IPS-11a (cell line): Measurements from ENCODE around the gene GNA12.
"Not testable (repeated sequence)": the region's sequence is repeated elsewhere in the genome, so short reads cannot be mapped to it uniquely, and the experiment has no call there.

ENCODE experiments used
- H3K4me3 ChIP-seq: one replicate; pipeline ENCODE4 v1.5.1; 2013; ENCODE audit warnings: low read depth, low read length, control low read depth

The GNA12 gene

GRCh38 chr7:2701424-2701823, 142.7 kb downstream of the GNA12 start:
- H3K4me3 ChIP-seq = no peak overlapping the region

- H3K4me3 ChIP-seq = no peak overlapping the region
These were observed 143.8 kb downstream of the GNA12 start for GRCh38 chr7:2700141-2700850.

- no peak overlapping the region for H3K4me3 ChIP-seq
These were observed 144.9 kb downstream of the GNA12 start for GRCh38 chr7:2699289-2699620.

- no peak overlapping the region for H3K4me3 ChIP-seq
These were observed 145.4 kb downstream of the GNA12 start for GRCh38 chr7:2698581-2699288.

GRCh38 chr7:2694122-2694436, 150.0 kb downstream of the GNA12 start:
- not testable (repeated sequence) for H3K4me3 ChIP-seq

GRCh38 chr7:2693420-2694121, 150.5 kb downstream of the GNA12 start:
- H3K4me3 ChIP-seq = not testable (repeated sequence)

GRCh38 chr7:2692543-2692942, 151.6 kb downstream of the GNA12 start:
- H3K4me3 ChIP-seq = no peak overlapping the region

- H3K4me3 ChIP-seq = not testable (repeated sequence)
These were observed 152.1 kb downstream of the GNA12 start for GRCh38 chr7:2691932-2692439.

- no peak overlapping the region for H3K4me3 ChIP-seq
These were observed 152.9 kb downstream of the GNA12 start for GRCh38 chr7:2691011-2691707.

- no peak overlapping the region for H3K4me3 ChIP-seq
These were observed 154.0 kb downstream of the GNA12 start for GRCh38 chr7:2689951-2690705.

- no peak overlapping the region for H3K4me3 ChIP-seq
These were observed 154.7 kb downstream of the GNA12 start for GRCh38 chr7:2689343-2689847.

- H3K4me3 ChIP-seq = peak overlapping the region; percentile 30
These were observed 155.4 kb downstream of the GNA12 start for GRCh38 chr7:2688409-2689342.

- H3K4me3 ChIP-seq = peak within 1 kb of the TSS; percentile 30
These were observed 156.2 kb downstream of the GNA12 start, which contains the start of gene AMZ1 for GRCh38 chr7:2687881-2688318. Gene AMZ1, plus strand, starts transcription at chr7:2688202. Its CDS starts 12,250 bp downstream, at chr7:2700452.

GRCh38 chr7:2687338-2687869, 156.7 kb downstream of the GNA12 start:
- H3K4me3 ChIP-seq = no peak overlapping the region

GRCh38 chr7:2686101-2686500, 158.0 kb downstream of the GNA12 start:
- no peak overlapping the region for H3K4me3 ChIP-seq

GRCh38 chr7:2684501-2684900, 159.6 kb downstream of the GNA12 start:
- no peak overlapping the region for H3K4me3 ChIP-seq

- no peak overlapping the region for H3K4me3 ChIP-seq
These were observed 161.9 kb downstream of the GNA12 start for GRCh38 chr7:2681929-2682799.
